ACC112 (cell line): ENCODE data around the gene PPP4R1.

Experiments used
- H2AFZ ChIP-seq: fragments of 200-600 bp; sonication (generic); one replicate; pipeline ENCODE4 v1.6.0; 2017; ENCODE audit warnings: antibody characterized with exemption, low read length; ENCODE audit not compliant: unreplicated experiment
- H3K27ac ChIP-seq: fragments of 200-600 bp; sonication (generic); 2 replicates; pipeline ENCODE4 v1.5.1; 2014; ENCODE audit warnings: low read depth, mild to moderate bottlenecking, antibody characterized with exemption, low read length, moderate library complexity
- H3K27me3 ChIP-seq: fragments of 200-600 bp; sonication (generic); 2 replicates; pipeline ENCODE4 v1.6.1; 2014; ENCODE audit warnings: mild to moderate bottlenecking, antibody characterized with exemption, low read length, moderate library complexity, mixed read lengths; ENCODE audit not compliant: insufficient read depth
- H3K36me3 ChIP-seq: fragments of 200-600 bp; sonication (generic); 2 replicates; pipeline ENCODE4 v1.6.1; 2016; ENCODE audit warnings: mild to moderate bottlenecking, antibody characterized with exemption, low read length, moderate library complexity, mixed read lengths; ENCODE audit not compliant: insufficient read depth
- H3K4me1 ChIP-seq: fragments of 200-600 bp; sonication (generic); one replicate; pipeline ENCODE4 v1.6.1; 2016; ENCODE audit warnings: low read length, mixed read lengths; ENCODE audit not compliant: insufficient read depth, unreplicated experiment, control insufficient read depth
- H3K4me3 ChIP-seq: fragments of 200-600 bp; sonication (generic); 2 replicates; pipeline ENCODE4 v1.5.1; 2014; ENCODE audit warnings: mild to moderate bottlenecking, low read depth, low read length
- H3K79me2 ChIP-seq: fragments of 200-600 bp; sonication (generic); one replicate; pipeline ENCODE4 v1.6.0; 2016; ENCODE audit warnings: low read length; ENCODE audit not compliant: control insufficient read depth, unreplicated experiment, insufficient read depth

The PPP4R1 gene

GRCh38 chr18:9549405-9549804, 65.0 kb downstream of the PPP4R1 start:
- Histone ChIP-seq H3K27ac (no peak overlapping the region), H3K36me3 (peaks cover 66% of the 10 kb centered on the region), H3K4me1 (no peaks in the 10 kb centered on the region)

GRCh38 chr18:9547782-9548181, 66.6 kb downstream of the PPP4R1 start:
- Histone ChIP-seq H3K36me3 (peaks cover 54% of the 10 kb centered on the region), H2AFZ (no peak overlapping the region)

More at GRCh38 chr18:9549405-9549804, 65.0 kb downstream of the PPP4R1 start:
- H3K27me3 ChIP-seq: no peaks in the 10 kb centered on the region
- no peak overlapping the region for H2AFZ ChIP-seq
- H3K4me3 ChIP-seq: no peak overlapping the region
- H3K79me2 ChIP-seq: no peaks in the 10 kb centered on the region

GRCh38 chr18:9546468-9546867, 67.9 kb downstream of the PPP4R1 start:
- Histone ChIP-seq H2AFZ (no peak overlapping the region), H3K27ac (no peak overlapping the region), H3K36me3 (peaks cover 44% of the 10 kb centered on the region), H3K4me3 (no peak overlapping the region), H3K79me2 (no peaks in the 10 kb centered on the region), H3K4me1 (no peaks in the 10 kb centered on the region), H3K27me3 (no peaks in the 10 kb centered on the region)

More at GRCh38 chr18:9547782-9548181, 66.6 kb downstream of the PPP4R1 start:
- Histone ChIP-seq H3K27ac (no peak overlapping the region), H3K27me3 (no peaks in the 10 kb centered on the region), H3K4me1 (no peaks in the 10 kb centered on the region), H3K79me2 (no peaks in the 10 kb centered on the region), H3K4me3 (no peak overlapping the region)

- H2AFZ ChIP-seq: no peak overlapping the region
Observed at GRCh38 chr18:9545029-9545428, 69.3 kb downstream of the PPP4R1 start.

GRCh38 chr18:9542924-9543323, 71.4 kb downstream of the PPP4R1 start:
- H3K79me2 ChIP-seq: no peaks in the 10 kb centered on the region
- H3K27ac ChIP-seq: no peak overlapping the region
- no peaks in the 10 kb centered on the region for H3K27me3 ChIP-seq
- H2AFZ ChIP-seq: no peak overlapping the region
- H3K4me3 ChIP-seq: no peak overlapping the region
- H3K4me1 ChIP-seq: peaks cover 16% of the 10 kb centered on the region
- H3K36me3 ChIP-seq: peaks cover 29% of the 10 kb centered on the region

More at GRCh38 chr18:9545029-9545428, 69.3 kb downstream of the PPP4R1 start:
- Histone ChIP-seq H3K4me3 (no peak overlapping the region), H3K27ac (no peak overlapping the region), H3K36me3 (peaks cover 39% of the 10 kb centered on the region), H3K4me1 (peaks cover 1% of the 10 kb centered on the region), H3K27me3 (no peaks in the 10 kb centered on the region), H3K79me2 (no peaks in the 10 kb centered on the region)

GRCh38 chr18:9539938-9540337, 74.4 kb downstream of the PPP4R1 start:
- H3K36me3 ChIP-seq: peaks cover 5% of the 10 kb centered on the region; the same call in 1 of the 2 replicates
- peak overlapping the region; percentile 51; the same call in 1 of the 2 replicates for H3K4me3 ChIP-seq
- peaks cover 34% of the 10 kb centered on the region for H3K4me1 ChIP-seq
- no peaks in the 10 kb centered on the region for H3K79me2 ChIP-seq
- H2AFZ ChIP-seq: no peak overlapping the region
- H3K27ac ChIP-seq: peak overlapping the region; percentile 82
- H3K27me3 ChIP-seq: no peaks in the 10 kb centered on the region

GRCh38 chr18:9539283-9539682, 75.1 kb downstream of the PPP4R1 start:
- Histone ChIP-seq H3K4me1 (peaks cover 37% of the 10 kb centered on the region), H3K27me3 (no peaks in the 10 kb centered on the region), H3K27ac (peak overlapping the region; percentile 82), H2AFZ (no peak overlapping the region), H3K36me3 (peaks cover 4% of the 10 kb centered on the region; the same call in 1 of the 2 replicates), H3K79me2 (no peaks in the 10 kb centered on the region), H3K4me3 (peak overlapping the region; percentile 51; the same call in 1 of the 2 replicates)

GRCh38 chr18:9537677-9538076, 76.7 kb downstream of the PPP4R1 start:
- Histone ChIP-seq H3K36me3 (peaks cover 9% of the 10 kb centered on the region; the same call in 1 of the 2 replicates), H3K4me1 (peaks cover 37% of the 10 kb centered on the region), H3K4me3 (no peak overlapping the region), H2AFZ (no peak overlapping the region), H3K27me3 (no peaks in the 10 kb centered on the region), H3K79me2 (no peaks in the 10 kb centered on the region), H3K27ac (no peak overlapping the region)

- Histone ChIP-seq H3K27ac (peak overlapping the region; percentile 82), H3K79me2 (no peaks in the 10 kb centered on the region), H3K4me1 (peaks cover 37% of the 10 kb centered on the region), H3K36me3 (peaks cover 9% of the 10 kb centered on the region; the same call in 1 of the 2 replicates), H3K27me3 (no peaks in the 10 kb centered on the region), H2AFZ (no peak overlapping the region), H3K4me3 (no peak overlapping the region; the same call in 1 of the 2 replicates)
Observed at GRCh38 chr18:9536354-9537152, 77.8 kb downstream of the PPP4R1 start.

GRCh38 chr18:9535430-9535991, 78.8 kb downstream of the PPP4R1 start:
- no peaks in the 10 kb centered on the region for H3K79me2 ChIP-seq
- peak overlapping the region; percentile 53 for H2AFZ ChIP-seq
- peaks cover 13% of the 10 kb centered on the region; the same call in 1 of the 2 replicates for H3K36me3 ChIP-seq
- H3K27ac ChIP-seq: peak overlapping the region; percentile 82
- no peaks in the 10 kb centered on the region for H3K27me3 ChIP-seq
- H3K4me1 ChIP-seq: peaks cover 37% of the 10 kb centered on the region
- H3K4me3 ChIP-seq: peak overlapping the region; percentile 73
